Right renal pelvis (tissue), 4 donors: ENCODE data around the gene PSTK. TPM values are rescaled to one million over a fixed set of nuclear protein-coding genes. Genes with fewer than 3 reads are reported as not detected.

Experiments used
- DNase-seq, 4 donors: peaks; one replicate each; pipeline ENCODE4 v3.0.0-alpha.2; 2013; ENCODE audit warnings: low read depth in 4 of 4, low spot score in 3 of 4, missing footprints in 1 of 4
- polyA plus RNA-seq, 4 donors: library from polyadenylated mRNA; unstranded; fragments of 120-200 nt; gene quantifications; one replicate each; pipeline ENCODE4 v1.2.1, GENCODE V29; 2013; ENCODE audit not compliant: insufficient read length in 4 of 4

Gene PSTK
- polyA plus RNA-seq, 4 donors = 8.0 to 10.4 (median 8.3) TPM

DNA sequence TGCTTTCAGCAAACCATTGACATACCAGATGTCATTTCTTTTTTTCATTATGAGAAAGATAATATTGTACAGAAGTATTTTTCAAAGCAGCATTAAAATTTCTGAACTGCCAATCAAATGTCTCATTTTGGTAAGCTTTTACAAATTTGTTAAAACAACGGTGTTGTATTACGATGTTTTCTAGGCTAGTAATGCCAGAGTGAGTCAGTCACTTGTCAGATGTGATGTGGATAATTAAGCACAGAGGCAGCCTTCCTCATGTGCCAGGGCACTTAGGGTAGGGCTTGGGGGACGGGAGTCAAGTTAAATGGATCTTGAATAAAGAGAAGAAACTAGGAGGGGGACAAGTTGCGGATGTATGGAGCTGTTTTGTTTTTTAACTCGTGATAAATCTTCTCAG lies 10.1 kb downstream of the PSTK start:
- DNase-seq = no peak

- no peak for DNase-seq
Observed at GRCh38 chr10:122992031-122992585, 11.9 kb downstream of the PSTK start.

GRCh38 chr10:122993797-122994336 lies 13.7 kb downstream of the PSTK start:
- DNase-seq = no peak

- DNase-seq = no peak
Observed at GRCh38 chr10:122995936-122996335, 15.7 kb downstream of the PSTK start.

DNA sequence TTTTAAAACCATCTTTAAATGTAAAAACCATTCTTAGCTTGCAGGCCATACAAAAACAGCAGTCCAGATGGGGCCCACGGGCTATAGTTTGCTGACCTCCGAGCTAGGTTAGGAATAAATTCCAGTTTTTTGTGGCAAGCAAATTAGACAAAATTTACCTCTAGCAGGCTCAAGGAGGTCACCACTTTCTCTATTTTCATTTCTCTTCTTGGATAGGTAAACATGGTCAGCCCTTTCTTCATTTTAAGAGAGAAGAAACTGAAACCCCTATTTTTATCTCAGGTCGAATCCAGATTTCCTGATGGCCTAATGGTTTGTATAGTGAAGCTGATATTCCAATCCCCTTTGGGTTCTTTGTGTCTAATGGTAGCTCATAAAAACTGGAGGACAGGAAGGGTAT lies 17.7 kb downstream of the PSTK start:
- DNase-seq = no peak

DNA sequence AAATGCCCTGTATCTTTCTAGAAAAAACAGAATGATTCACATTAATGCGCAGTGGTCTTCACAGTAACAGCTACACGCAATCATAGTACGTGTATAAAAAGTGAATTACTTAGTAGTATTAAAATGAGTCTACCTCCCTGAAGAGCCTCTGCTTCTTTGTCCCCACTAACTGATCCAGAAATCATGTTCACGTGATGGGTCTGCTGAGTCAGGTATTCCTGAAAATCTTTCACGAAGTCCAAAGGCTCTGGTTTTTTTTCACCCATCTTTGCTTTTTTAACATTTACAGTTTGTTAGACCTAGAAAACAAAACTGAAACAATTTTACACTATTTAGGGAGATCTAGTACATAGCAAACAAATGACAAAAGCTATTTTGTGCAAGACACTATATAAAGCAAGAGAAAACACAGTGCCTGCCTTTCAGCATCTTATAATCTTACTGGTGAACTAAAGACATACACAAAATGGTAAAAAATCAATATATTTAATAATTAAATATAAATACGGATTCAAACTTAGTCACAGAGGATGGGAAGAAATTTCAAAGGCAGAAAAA lies 18.2 kb downstream of the PSTK start:
- DNase-seq = no peak

- no peak for DNase-seq
Observed at GRCh38 chr10:122998934-122999333, 18.7 kb downstream of the PSTK start.

DNA sequence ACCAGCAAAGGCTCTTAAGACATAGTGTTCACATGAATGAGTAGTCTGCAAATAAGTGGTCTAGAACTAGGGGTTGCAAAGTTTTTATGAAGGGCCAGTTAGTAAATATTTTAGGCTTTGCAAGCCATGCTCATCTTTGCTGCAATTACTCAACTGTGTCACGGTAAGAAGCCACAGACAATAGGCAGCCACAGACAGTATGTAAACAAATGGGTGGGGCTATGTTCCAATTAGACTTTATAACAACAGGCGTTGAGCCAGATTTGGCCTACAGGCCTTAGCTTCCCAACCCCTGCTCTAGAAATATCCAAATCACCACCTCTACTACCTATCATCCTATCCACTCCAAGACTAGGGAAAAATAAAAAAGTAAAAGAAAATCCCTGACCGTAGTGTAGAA lies 19.1 kb downstream of the PSTK start:
- no peak for DNase-seq

DNA sequence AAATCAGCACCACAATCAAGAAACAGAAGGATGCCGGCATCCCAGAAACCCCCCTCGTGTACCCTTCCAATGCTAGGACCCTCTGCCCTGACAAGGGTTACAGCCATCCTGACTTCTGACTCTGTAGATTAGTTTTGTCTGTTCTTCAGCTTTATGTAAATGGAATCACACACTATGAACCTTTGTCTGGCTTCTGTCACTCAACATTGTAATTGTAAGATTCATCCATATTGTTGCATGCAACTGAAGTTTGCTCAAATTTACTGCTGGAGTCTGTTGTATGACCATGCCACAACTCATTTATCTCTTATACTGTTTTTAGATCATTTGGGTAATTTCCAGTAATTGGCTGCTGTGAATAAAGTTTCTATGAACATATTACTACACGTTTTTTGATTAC lies 20.0 kb downstream of the PSTK start:
- no peak for DNase-seq

DNA sequence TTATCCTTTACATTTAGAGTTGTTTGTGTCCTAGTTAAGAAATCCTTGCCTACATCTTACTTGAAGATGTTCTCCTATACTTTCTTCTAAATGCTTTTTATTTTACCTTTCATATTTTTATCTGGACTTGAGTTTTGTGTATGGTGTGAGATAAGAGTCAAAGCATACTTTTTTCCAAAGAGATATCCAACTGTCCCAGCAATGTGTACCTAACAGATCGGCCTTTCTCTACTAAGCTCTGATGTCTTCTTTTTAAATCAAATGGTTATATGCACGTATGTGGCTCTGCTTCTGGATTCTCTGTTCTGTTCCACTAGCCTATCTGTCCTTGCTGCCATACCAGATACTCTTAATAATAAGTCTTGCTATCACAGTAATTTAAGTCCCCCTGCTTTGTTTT lies 21.2 kb downstream of the PSTK start:
- DNase-seq = no peak

DNA sequence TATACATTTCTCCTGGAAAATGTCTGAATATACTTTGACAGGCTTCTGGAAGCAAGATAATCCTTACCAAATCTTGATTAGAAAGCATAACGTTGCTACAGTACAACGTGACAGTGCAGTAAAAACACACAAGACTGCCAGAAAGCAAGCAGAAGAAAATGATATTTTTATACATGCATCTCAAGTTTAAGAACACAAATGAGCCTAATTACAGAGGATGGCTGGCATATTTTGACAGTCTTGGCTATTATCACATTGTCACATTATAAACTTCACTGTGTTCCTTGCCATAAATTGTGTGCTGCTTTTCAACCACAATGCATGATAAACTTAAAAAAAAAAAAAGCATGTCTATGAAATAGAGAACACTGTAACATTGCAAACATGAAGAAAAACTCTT lies 24.1 kb downstream of the PSTK start:
- DNase-seq = no peak

GRCh38 chr10:123007558-123008354 lies 27.6 kb downstream of the PSTK start:
- peak in 2 of 4 donors; percentile 26 to 35 for DNase-seq

DNA sequence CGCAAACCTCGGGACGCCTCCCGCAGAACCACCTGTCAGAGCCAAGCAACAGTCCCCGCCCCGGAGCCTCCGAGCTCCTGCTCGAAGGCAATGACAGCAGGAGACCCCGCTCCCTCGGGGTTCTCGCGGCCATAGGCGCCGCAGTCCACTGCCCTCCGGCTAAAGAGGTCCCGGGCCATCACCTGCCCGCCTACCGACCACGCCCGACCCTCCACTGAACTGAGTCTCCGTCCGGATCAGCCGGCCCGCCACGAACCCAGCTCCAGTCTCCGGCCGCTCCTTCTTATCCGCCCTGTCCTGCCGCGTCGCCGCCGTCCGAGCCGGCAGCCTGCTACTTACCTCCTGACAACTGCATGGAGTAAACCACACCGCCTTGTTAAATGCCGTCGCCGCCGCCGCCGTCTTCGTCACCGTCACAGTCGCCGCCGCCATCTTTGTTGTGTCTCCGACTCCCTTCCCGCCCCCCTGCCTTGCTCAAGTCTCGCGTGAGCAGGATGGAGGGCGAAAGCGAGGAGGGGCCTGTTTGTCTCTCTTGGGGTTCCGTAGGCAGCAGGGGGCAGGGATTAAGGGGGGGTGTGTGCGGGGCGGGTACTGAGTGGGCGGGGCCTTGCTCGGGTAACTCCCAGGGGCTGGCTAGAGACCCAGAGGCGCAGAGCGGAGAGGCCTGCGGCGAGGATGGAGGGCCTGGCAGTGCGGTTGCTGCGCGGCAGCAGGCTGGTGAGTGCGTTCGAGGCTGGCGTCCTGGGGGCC lies 28.3 kb downstream of the PSTK start, which contains the start of the genes ACADSB and IKZF5:
Gene ACADSB (plus strand): TSS at position 652 of the 750 bp plus-strand sequence. CDS start 24 bp downstream, at position 676.
Gene IKZF5 (minus strand): TSS at position 441 of the 750 bp plus-strand sequence. CDS start 10,170 bp downstream, outside the sequence.
- DNase-seq = peak; percentile 92 to 97 (median 95)

GRCh38 chr10:123009105-123009820 lies 29.1 kb downstream of the PSTK start:
- DNase-seq = no peak

DNA sequence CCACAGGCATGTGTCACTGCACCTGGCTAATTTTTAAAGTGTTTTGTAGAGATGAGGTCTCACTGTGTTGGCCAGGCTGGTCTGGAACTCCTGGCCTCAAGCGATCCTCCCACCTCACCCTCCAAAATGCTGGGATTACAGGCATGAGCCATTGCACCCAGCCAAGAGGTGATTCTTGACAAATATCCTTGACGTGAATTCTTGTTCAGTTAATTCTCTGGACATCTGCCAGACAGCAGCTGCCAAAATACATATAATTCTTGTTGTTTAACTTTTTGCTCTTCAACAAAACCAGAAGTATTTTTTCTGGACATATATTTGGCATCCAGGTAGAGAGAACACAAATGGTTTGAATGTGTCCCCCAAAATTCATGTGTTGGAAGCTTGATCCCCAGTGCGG lies 31.8 kb downstream of the PSTK start:
- no peak for DNase-seq

GRCh38 chr10:123013456-123014419 lies 33.5 kb downstream of the PSTK start:
- no peak for DNase-seq

DNA sequence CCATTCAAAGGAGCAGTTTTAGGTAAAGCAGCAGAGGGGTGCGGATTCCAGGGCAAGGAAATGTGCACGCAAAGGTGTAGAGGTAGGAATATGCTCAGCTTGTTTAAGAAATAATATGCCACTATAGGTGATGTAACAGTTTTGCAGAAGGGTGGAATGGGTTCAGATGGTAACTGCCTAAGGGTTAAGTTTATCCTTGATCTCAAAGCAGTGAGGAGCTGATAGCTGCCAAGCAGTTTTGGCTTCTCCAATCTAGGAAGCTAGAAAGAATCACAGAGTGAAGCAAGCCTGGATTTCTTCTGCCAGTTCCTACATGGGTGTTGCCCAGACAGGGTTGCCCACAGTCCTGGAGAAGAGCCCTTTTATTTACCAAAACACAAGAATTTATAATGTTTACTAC lies 34.6 kb downstream of the PSTK start:
- DNase-seq = no peak

DNA sequence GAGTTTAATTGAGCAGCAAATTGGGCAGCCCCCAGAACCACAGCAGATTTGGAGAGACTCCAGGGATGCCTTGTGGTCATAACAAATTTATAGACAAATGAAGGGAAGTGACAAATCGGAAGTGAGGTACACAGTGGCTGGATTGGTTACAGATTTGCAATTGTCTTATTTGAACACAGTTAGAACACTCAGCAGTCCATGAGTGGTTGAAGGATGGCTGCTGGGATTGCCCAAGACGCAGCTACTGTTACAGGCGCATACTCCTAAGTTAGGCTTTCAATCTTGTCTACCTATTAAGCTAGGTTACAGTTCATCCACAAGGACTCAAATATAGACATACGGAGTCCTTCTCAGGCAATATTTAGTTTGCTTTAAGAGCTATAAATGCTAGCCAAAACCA lies 36.0 kb downstream of the PSTK start:
- no peak for DNase-seq
